ENCODE data around the gene UBE2N.
"Not testable (repeated sequence)": the region's sequence is repeated elsewhere in the genome, so short reads cannot be mapped to it uniquely, and the experiment has no call there.

Gene UBE2N

GRCh38 chr12:93442411-93443340 is 929 bp upstream of the UBE2N start:
- no peak for DNase-seq

GRCh38 chr12:93441081-93441616 is 598 bp downstream of the UBE2N start:
- DNase-seq, result peak in 1 of 2 donors; percentile 30

DNA sequence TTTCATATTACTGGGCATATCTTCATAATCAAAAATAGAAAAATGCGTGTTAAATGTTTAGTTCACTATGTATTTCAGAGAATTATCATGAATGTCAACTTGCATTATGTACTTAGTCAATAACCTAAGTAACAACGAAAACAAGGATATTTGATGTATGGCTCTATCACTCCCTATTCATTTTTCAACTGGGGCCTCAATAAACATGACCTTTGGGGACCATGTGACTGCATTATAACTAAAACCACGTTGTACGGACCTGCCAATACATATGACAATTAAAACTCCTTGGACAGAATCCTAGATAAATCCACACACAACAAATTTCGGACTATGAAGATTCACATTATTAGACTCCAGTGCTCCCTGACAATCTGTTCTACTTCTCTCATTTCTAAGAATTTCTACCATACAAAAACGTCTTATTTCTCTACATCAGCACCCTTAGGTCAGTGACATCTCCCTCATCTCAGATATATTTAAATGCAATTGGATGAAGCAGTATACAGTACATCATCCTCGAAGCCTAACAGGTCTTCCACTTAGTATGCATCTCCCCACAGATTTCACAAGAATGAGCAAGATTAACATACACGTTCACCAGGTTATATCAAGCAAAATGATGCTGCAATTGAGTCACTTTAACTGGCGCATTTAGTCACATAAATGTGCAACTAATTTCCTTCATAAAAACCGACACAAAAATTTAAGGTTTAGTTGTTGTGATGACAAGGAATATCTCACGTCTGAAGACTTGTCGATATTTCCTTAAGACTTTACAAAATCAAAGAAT is 1.5 kb downstream of the UBE2N start:
- no peak for DNase-seq

GRCh38 chr12:93438266-93439050 is 3.3 kb downstream of the UBE2N start:
- no peak for DNase-seq

DNA sequence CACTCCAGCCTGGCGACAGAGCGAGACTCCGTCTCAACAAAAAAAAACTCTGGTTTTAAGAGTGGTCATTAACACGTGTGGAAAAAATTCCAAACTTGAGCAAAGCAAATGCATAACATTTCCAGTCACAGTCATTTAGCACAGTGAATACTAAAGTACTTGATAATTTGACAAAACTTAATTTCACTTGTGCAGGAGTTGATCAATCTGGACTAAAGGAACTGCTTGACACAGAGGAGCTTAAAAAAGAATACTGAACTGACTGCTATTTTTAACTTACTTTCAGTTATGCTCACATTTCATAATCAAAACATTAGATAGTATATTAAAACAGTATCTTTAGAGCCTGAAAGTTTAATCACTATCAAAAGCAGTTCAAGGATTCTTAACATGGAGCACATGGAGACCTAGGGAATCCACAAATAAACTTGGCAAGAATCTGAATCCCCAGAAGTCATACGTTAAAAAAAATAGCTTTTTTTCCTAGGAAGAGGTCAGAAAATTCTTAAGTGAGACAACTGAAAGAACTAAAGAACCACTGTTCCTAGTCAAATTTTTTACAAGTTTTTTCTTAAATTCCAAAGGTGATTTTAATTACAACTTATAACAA is 7.4 kb downstream of the UBE2N start:
- peak; percentile 60 to 76 for DNase-seq

DNA sequence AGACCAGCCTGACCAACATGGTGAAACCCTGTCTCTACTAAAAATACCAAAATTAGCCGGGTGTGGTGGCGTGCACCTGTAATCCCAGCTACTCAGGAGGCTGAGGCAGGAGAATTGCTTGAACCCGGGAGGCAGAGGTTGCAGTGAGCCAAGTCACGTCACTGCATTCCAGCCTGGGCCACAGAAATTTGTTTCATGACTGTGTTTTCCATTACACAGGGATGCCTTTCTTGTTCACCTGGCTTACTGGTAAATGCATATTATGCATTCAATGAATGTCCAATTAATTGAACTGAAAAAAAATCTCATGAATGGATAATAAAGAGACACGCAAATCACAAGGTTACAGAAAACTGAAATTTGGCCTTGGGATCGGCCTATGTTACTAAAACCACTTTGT is 9.7 kb downstream of the UBE2N start:
- not testable (repeated sequence) for DNase-seq

DNA sequence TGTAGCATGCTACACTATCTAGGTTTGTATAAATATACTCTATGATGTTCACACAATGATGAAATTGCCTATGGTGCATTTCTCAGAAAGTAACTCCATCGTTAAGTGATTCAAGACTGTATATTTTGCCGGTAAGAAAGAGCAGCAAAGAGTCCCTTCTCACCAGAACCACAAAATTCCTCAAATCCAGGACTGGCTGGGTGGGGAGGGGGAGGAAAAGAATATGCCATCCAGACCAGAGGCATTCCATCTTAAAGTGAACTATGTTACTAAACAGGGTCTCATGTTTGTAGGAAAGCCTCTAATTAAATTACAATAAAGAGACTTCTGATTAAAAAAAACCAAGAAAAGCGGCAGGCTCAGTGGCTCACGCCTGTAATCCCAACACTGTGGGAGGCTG is 11.5 kb downstream of the UBE2N start:
- no peak for DNase-seq

DNA sequence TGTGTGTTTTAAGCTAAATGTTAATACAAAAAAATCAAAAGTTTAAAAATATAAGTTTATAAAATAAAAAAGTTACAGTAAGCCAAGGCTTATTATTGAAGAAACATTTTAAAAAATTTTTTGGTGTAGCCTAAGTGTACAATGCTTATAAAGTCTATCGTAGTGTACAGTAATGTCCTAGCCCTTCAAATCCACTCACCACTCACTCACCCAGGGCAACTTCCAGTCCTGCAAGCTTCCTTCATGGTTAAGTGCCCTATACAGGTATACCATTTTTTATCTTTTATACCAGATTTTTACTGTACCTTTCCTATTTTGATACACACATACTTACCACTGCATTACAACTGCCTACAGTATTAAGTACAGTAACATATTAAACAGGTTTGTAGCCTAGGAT is 11.9 kb downstream of the UBE2N start:
- no peak for DNase-seq

GRCh38 chr12:93429448-93429847 is 12.3 kb downstream of the UBE2N start:
- DNase-seq, result no peak

- no peak for DNase-seq
Observed at GRCh38 chr12:93427779-93428564, 13.8 kb downstream of the UBE2N start.

DNA sequence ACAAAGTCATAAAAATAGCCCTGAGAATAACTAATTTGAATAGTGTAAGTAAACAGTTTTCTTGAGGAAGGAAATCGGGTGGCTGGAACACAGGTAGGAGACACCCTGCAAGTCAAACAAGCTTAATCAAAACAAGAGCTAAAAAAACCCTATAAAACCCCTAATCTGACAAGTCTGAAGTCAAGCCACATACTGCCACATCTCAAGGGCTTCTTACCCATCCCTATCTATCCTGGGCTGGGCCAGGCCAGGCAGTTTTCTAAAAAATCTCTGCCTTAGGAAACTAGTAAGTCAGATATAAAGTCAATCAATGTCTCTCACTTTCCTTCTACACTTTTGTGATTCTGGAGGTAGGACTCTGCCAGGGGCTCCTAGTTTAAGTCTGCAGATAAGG is 15.3 kb downstream of the UBE2N start:
- no peak for DNase-seq

DNA sequence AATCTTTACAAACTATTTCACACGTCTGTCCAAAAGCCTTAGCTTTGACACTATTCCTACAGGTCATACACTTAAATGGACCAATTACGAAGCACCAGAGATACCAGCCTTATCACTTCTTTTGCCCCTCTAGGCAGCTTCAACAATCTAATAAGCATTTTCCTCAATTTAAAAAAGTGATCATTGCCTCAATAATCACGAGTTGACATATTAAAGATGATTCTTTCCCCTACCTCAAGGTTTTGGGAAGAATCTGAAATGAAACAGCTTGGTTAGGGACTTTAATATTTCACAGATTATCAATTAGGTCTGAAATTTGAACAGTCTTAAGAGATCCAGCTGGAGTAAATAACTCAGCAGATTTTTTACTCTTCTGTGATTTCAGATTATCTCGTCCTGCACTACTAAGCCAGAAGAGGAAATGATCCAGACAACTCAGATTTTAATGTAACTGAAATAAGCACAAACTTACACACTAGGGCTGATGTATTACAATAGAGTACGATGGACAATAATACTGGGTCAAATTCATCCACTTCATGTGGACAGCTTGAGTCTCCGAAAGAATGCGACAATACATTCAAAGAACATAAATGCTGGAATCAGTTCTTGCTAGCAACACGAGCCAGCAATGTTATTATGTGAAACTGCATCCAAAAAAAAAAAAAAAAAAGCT is 15.9 kb downstream of the UBE2N start:
- DNase-seq, result no peak

DNA sequence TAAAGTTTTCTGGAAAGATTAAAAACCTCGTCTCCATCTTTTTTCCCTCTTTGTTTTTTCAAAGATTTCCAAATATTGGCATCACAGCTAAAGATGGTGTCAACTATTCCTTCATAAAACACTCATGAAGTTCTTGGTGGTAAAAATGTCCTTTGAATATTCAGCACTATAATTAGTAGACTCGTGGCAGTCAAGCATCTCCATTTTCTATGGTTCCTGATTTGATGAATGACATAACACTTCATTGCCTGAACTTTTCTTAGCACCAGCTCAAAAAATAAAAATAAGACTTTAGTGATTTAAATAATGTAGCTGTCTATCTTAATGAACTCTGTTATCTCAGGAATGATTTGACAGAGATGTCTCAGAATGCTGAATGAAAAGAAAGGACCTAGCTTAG is 19.7 kb downstream of the UBE2N start:
- no peak for DNase-seq

DNA sequence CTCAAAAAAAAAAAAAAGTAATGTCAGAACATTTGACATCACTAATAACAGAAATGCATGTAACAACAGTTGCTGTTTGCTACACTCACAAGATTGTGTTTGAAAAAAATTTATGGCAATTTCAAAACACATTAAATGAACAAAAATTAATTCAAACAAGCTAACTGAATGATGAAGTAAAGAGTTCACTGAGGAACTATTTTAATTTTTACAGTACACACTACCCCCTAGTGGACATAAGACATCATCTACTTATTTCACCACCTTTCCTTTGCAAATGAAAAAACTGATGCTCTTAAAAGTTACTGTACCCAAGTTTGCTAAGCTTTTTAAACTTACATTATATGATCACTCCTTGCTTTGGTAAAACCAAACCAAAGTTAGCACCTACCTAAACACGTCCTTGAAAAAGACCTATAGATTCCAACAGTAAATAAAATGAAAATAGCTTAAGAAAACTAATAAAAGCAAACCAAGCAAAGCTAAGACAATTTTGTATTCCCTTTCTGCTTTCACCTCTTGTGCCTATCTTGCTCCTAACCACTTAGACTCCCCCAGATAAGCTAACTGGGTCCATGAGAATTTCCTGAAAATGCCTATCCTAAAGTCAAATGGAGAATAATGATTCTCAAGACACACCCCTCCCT is 22.2 kb downstream of the UBE2N start:
- peak; percentile 41 to 69 for DNase-seq

DNA sequence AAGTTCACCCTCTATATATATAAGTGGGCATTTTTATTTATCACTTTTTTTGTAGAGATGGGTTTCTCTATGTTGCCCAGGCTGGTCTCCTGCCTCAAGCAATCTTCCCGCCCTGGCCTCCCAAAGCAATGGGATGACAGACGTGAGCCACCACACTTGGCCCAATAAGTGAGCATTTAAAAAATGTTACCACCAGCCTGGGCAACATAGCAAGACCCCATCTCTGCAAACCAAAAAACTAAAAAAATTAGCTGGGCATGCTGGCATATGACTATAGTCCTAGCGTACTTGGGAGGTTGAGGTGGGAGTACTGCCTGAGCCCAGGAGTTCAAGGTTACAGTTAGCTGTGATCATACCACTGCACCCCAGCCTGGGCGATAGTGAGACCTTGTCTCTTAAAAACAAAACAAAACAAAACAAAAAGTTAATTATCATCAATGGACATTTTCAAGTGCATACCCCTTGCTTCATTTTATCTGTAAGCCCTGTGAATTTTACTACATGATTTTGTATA is 23.7 kb downstream of the UBE2N start:
- DNase-seq, result no peak

- peak; percentile 39 for DNase-seq
Observed at GRCh38 chr12:93415723-93416464, 25.9 kb downstream of the UBE2N start.

GRCh38 chr12:93413064-93413463 is 28.7 kb downstream of the UBE2N start:
- DNase-seq, result peak; percentile 26 to 31

DNA sequence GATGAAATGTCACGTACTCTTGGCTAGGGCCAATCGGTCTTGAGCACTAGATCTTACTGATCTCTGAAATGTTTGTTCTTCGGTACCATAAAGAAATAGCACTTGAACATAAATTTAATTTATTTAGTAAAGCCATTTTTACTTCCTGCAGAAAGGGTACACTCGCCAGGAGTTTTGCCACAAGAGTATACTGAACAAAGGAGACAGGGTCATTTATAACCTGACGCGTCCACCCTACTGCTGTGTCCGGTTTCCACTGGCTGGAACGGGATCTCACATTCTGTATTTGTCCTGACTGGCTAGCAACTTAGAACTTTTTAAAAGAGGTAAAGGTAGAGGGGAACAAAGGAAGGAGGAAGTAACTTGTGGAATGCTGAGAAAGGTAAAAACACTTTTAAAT is 29.4 kb downstream of the UBE2N start:
- DNase-seq, result not testable (repeated sequence)

DNA sequence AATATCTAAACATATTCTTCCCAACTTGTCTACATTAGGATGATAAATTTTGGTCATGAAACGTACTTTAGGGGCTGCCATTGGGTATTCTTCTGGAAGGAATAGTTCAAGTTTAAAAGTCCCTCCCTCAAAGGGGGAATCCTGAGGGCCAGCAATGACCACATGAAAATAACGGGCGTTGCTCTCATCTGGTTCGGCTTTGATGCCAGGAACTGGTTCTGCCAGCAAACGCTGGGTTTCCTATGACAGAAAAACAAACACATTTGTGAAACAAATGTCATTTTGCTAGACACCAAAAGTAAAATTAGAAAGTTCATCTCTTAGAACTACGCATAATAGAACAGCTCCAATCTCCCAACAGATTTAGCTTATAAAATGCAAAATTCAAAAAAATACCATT is 30.7 kb downstream of the UBE2N start:
- not testable (repeated sequence) for DNase-seq
